HepG2 (cell line): ENCODE results near the gene HOXC4. TPM values are rescaled to one million over a fixed set of nuclear protein-coding genes. Genes with fewer than 3 reads are reported as not detected.

Experiments
- AFF4 ChIP-seq: sonication (generic); formaldehyde crosslinking; IDR thresholded peaks from 2 replicates; pipeline ENCODE4 v1.4.0; 2020; ENCODE audit warnings: missing genetic modification reagents
- AHR ChIP-seq: IDR thresholded peaks from 2 replicates; pipeline ENCODE4 v1.6.1; 2018; ENCODE audit warnings: missing genetic modification reagents, missing compliant biosample characterization
- GZF1 ChIP-seq: sonication (generic); formaldehyde crosslinking; IDR thresholded peaks from 2 replicates; pipeline ENCODE4 v1.5.1; 2020; ENCODE audit warnings: mild to moderate bottlenecking, missing genetic modification reagents
- HMGA1 ChIP-seq: sonication (generic); formaldehyde crosslinking; conservative IDR thresholded peaks from 2 replicates; pipeline ENCODE4 v1.4.0; 2020; ENCODE audit warnings: missing genetic modification reagents
- MXD3 ChIP-seq: IDR thresholded peaks from 2 replicates; pipeline ENCODE4 v1.6.1; 2016; ENCODE audit warnings: mild to moderate bottlenecking, missing biosample characterization, missing genetic modification reagents
- MYC ChIP-seq: sonication (generic); formaldehyde crosslinking; IDR thresholded peaks from 2 replicates; pipeline ENCODE4 v1.9.0; 2021; ENCODE audit warnings: missing genetic modification reagents, borderline replicate concordance
- ONECUT2 ChIP-seq: sonication (generic); formaldehyde crosslinking; IDR thresholded peaks from 2 replicates; pipeline ENCODE4 v1.4.0; 2020; ENCODE audit warnings: missing genetic modification reagents
- PCBP2 ChIP-seq: fragments of 200-400 bp; formaldehyde crosslinking; optimal IDR thresholded peaks from 2 replicates; pipeline ENCODE3; 2018; ENCODE audit warnings: low read length, low read depth; ENCODE audit not compliant: poor library complexity, severe bottlenecking
- SKI ChIP-seq: fragments of 450-650 bp; IDR thresholded peaks from one replicate; pipeline ENCODE4 v1.6.1; 2018; ENCODE audit warnings: mild to moderate bottlenecking; ENCODE audit not compliant: partially characterized antibody
- SOX5 ChIP-seq: IDR thresholded peaks from 2 replicates; pipeline ENCODE4 v1.6.1; 2016; ENCODE audit warnings: borderline replicate concordance
- SP2 ChIP-seq: sonication (generic); formaldehyde crosslinking; IDR thresholded peaks from 2 replicates; pipeline ENCODE4 v1.5.1; 2020; ENCODE audit warnings: mild to moderate bottlenecking, missing genetic modification reagents
- U2AF2 ChIP-seq: fragments of 200-400 bp; formaldehyde crosslinking; IDR thresholded peaks from 2 replicates; pipeline ENCODE4 v1.6.1; 2017; ENCODE audit warnings: low read depth, mild to moderate bottlenecking, low read length
- YY1 ChIP-seq: IDR thresholded peaks from 2 replicates; pipeline ENCODE4 v1.6.1; 2011; ENCODE audit warnings: low read length, low read depth, moderate library complexity, mild to moderate bottlenecking; ENCODE audit not compliant: insufficient read depth, insufficient replicate concordance
- ZNF230 ChIP-seq: sonication (generic); formaldehyde crosslinking; IDR thresholded peaks from 2 replicates; pipeline ENCODE4 v1.4.0; 2020; ENCODE audit warnings: mild to moderate bottlenecking, missing genetic modification reagents
- ZNF235 ChIP-seq: sonication (generic); formaldehyde crosslinking; IDR thresholded peaks from 2 replicates; pipeline ENCODE4 v1.8.1; 2023; ENCODE audit warnings: mild to moderate bottlenecking, missing genetic modification reagents, borderline replicate concordance
- ZNF574 ChIP-seq: sonication (generic); formaldehyde crosslinking; IDR thresholded peaks from 2 replicates; pipeline ENCODE4 v1.4.0; 2020; ENCODE audit warnings: missing genetic modification reagents
- polyA plus RNA-seq, 8 experiments: library from polyadenylated mRNA; depleted of rRNA in 3 of 8; stranded (reverse) in 7 of 8; unstranded in 1 of 8; fragments of >200 nt; fragmentation: Illumina TruSeq in 4 of 8; extraction: Trizol in 4 of 8; gene quantifications; 2 replicates each; pipeline versions ENCODE4 v1.2.1 to v1.2.3, GENCODE V29; 2011 to 2016; ENCODE audit warnings: low read depth in 4 of 8, missing spikeins in 1 of 8, mixed read lengths in 1 of 8; ENCODE audit not compliant: insufficient read depth in 1 of 8
- total RNA-seq, 5 experiments: library from RNA; depleted of rRNA; stranded (reverse); fragments of >200 nt; fragmentation: Illumina TruSeq; extraction: Trizol; gene quantifications; 2 replicates each; pipeline ENCODE4 v1.2.3, GENCODE V29; 2016; ENCODE audit warnings: low read depth in 1 of 5
- TF ChIP-seq, protein P1 (sequence below): IDR thresholded peaks from 2 replicates; pipeline ENCODE4 v1.6.1; 2016; ENCODE audit warnings: control low read depth

HOXC4 gene
- total and polyA plus RNA-seq, 2 of the 13 experiments (the other 11 are each of a cell fraction or from before 2014, with no cell fraction given) = not detected

GRCh38 chr12:54005853-54006558 lies 47.6 kb upstream of the HOXC4 start (continued):
- TF ChIP-seq AFF4 (CRISPR knock-in tag) = no peak
- TF ChIP-seq SP2 (CRISPR knock-in tag) = no peak
- no peak for TF ChIP-seq ONECUT2 (CRISPR knock-in tag)
- TF ChIP-seq ZNF230 (CRISPR knock-in tag) = no peak
- TF ChIP-seq, protein P1, sequence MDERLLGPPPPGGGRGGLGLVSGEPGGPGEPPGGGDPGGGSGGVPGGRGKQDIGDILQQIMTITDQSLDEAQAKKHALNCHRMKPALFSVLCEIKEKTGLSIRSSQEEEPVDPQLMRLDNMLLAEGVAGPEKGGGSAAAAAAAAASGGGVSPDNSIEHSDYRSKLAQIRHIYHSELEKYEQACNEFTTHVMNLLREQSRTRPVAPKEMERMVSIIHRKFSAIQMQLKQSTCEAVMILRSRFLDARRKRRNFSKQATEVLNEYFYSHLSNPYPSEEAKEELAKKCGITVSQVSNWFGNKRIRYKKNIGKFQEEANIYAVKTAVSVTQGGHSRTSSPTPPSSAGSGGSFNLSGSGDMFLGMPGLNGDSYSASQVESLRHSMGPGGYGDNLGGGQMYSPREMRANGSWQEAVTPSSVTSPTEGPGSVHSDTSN (CRISPR knock-in tag) = no peak
- peak; percentile 14; the same call in 1 of the 2 replicates for TF ChIP-seq MYC (CRISPR knock-in tag)
- no peak for TF ChIP-seq ZNF235
- no peak for TF ChIP-seq U2AF2
- no peak for TF ChIP-seq SOX5 (CRISPR knock-in tag)
- TF ChIP-seq YY1 = peak; percentile 35
- TF ChIP-seq PCBP2 = no peak
- TF ChIP-seq AHR (CRISPR knock-in tag) = no peak
- peak; percentile 12 for TF ChIP-seq SKI
- TF ChIP-seq ZNF574 (CRISPR knock-in tag) = 0 out of 2 replicates have a peak, but pooled peaks have one; percentile 35
- TF ChIP-seq MXD3 = no peak
- TF ChIP-seq GZF1 (CRISPR knock-in tag) = 0 out of 2 replicates have a peak, but pooled peaks have one; percentile 48
- TF ChIP-seq HMGA1 (CRISPR knock-in tag) = no peak
- TF ChIP-seq, all 625 proteins: peak for 50
